G401 (cell line): ENCODE data around the gene ZNF652. TPM values are rescaled to one million over a fixed set of nuclear protein-coding genes. Genes with fewer than 3 reads are reported as not detected.
"Not testable (repeated sequence)": the region's sequence is repeated elsewhere in the genome, so short reads cannot be mapped to it uniquely, and the experiment has no call there.

Experiments
- DNase-seq: peaks from one replicate; pipeline ENCODE4 v3.0.0-alpha.2; 2015; ENCODE audit warnings: low spot score
- in situ Hi-C: cut with HindIII; loops from 2 replicates; pipeline ENCODE4 v1.10.0; 2016; ENCODE audit warnings: low sequenced_read_pairs, mixed read lengths
- total RNA-seq: library from RNA; depleted of rRNA; stranded (reverse); fragments of >200 nt; shearing (Covaris generic); gene quantifications from 2 replicates; pipeline ENCODE4 v1.2.3, GENCODE V29; 2014

ZNF652 gene
- total RNA-seq, 1 experiment from 2014 or later, result 20.2 TPM

DNA sequence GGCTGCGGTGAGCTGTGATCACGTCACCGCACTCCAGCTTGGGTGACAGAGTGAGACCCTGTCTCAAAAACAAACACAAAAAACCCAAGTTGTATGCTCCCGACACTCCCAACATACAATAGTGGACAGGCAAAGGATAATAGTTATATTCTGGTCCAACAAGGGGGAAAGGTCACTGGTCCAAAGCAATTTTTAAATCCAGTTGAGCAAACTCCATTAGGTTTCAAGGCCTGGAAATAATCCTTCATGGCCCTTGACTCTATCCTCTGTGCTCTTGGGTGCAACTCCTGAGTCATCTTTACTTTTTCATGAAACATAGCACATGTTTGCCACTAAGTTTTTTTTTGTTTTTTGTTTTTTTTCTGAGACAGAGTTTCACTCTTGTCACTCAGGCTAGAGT lies 81.1 kb downstream of the ZNF652 start:
- DNase-seq, result no peak
- in situ Hi-C loops, result no loop called here

DNA sequence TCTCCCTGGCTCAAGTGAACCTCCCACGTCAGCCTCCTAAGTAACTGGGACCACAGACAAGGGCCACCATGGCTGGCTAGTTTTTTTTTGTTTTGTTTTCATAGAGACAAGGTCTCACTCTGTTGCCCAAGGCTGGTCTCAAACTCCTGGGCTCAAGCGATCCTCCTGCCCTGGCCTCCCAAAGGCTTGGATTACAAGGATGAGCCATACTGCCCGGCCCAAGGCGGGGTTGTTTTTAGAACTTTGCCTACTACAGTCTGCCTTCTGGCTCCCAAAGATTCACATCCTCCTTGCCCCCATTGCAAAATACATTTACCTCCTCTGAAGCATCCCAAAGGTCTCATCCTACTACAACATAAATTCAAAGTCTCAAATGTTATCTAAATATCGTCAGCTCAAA lies 82.0 kb downstream of the ZNF652 start:
- DNase-seq, result no peak
- in situ Hi-C loops, result no loop called here

DNA sequence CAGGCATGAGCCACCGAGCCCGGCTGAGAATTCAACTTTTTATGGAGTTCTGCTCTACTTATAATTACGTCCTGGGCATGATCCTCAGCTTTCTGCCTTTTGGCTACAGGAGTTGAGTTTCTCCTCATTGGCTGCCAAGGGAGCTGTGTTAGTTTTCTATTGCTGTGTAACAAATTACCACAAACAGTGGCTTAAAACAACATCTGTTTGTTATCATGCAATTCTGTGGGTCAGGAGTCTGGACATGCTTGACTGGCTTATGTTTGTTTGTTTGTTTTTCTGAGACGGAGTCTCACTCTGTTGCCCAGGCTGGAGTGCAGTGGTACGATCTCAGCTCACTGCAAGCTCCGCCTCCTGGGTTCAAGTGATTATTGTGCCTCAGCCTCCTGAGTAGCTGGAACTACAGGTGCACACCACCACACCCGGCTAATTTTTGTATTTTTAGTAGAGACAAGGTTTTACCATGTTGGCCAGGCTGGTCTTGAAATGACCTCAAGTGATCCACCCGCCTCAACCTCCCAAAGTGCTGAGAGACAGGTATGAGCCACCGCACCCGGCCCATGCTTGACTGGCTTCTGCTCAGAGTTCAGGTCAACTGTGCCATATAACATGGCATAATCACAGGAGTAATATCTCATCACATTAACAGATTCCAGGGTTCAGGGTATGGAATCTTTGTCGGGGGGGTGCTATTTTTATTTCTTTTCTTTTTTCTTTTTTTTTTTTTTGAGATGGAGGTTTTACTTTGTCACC lies 82.6 kb downstream of the ZNF652 start:
- in situ Hi-C loops, DNase-seq: not testable (repeated sequence)

DNA sequence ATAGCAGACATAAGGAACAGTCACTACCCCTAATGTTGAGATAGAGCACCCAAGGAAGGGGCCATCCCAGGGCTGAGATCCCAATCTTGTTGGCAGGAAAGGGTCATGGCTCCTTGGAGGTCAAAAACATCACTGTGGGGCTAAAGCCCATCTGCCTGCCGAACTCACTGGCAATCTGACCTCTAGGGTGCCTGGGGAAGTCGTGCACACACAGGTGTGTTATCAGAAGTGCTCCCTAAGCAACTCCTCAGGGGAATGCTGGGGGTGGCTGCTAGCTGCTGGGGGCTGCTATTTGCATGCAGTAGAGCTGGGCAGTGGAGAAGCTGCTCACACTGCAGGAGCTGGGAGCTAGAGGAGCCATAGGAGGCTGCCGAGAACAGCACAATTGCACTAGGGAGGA lies 84.0 kb downstream of the ZNF652 start:
- in situ Hi-C loops, result no loop called here
- DNase-seq, result no peak

DNA sequence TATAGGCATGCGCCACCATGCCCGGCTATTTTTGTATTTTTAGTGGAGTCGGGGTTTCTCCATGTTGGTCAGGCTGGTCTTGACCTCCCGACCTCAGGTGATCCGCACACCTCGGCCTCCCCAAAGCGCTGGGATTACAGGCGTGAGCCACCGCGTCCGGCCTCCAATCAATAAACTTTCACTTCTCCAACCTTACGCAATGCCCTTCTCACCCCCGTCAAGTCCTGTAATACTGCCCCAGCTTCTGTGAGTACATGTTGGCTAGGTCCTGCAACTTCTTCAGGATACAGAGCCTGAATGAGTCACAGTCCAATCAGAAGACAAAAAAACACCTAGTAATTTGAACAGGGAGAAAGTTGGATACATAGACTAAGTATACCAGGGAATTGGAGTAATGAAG lies 84.4 kb downstream of the ZNF652 start:
- DNase-seq, result no peak
- in situ Hi-C loops, result no loop called here

DNA sequence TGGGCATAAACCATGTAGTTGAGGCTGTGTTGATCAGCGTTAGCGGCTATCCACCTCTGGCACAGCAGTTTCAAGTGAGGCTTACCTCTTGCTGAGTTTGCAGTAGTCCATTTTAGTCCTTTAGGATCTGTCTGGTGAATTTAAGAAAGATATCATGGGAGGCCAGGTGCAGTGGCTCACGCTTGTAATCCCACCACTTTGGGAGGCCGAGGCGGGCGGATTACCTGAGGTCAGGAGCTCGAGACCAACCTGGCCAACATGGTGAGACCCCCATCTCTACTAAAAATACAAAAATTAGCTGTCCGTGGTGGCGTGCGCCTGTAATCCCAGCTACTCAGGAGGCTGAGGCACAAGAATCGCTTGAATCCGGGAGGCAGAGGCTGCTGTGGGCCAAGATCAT lies 86.1 kb downstream of the ZNF652 start:
- DNase-seq, in situ Hi-C loops: not testable (repeated sequence)

DNA sequence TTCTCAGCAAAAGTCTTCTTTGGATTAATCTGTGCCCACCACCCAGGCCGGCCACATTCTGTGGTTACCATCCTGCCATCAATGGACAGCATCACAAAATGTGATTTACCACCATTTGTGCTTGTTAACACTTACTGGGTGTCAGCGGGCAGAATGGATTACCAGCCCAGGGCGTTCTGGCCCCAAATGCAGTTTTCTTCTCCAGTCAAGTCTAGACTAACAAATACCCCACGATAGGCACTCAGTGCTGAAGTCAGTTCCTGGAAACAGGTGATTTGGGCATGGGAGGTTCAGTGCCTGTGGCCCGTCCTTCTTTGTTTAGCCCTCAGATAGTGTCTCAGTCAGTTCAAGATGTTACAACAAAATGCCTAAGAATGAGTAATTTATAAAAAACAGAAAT lies 92.7 kb downstream of the ZNF652 start:
- DNase-seq, result no peak
- in situ Hi-C loops, result no loop called here

DNA sequence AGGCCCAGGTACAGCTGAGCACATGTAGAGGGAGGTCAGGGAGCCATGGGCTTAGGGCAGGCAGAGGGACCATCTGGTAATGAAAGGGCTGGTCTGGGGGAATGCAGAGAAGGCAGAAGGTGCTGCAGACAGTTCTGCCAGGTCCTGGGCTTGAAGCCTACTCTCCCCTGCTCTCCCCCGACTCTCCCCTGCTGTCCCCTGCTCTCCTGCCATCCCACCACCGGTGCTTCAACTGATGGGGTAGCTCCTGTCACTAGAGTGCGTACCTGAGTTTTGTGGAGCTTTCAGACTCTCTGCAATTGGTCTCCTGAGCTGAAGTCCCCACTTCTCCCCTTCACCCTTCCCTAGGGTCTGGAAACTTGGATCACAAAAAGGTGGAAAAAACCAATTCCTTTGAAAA lies 94.1 kb downstream of the ZNF652 start:
- DNase-seq, result no peak
- in situ Hi-C loops, result no loop called here

DNA sequence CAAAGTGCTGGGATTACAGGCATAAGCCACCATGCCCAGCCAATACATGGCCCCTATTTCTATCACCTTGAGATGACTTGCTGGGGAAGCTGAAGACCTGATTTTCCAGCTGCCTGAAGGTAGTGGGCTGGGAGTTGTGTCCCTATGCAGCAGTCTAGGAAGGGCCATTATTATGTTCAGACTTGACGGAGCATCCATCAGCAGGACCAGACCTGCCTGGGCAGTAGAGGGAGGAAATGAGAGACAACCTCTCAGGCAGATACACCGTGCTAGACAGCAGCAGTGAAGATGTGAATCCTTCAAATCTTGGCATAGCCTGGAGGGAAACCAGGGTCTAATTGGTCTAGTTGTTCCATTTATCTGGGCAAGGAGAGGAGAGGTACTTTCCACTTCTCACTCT lies 95.8 kb downstream of the ZNF652 start:
- DNase-seq, result no peak
- in situ Hi-C loops, result no loop called here

DNA sequence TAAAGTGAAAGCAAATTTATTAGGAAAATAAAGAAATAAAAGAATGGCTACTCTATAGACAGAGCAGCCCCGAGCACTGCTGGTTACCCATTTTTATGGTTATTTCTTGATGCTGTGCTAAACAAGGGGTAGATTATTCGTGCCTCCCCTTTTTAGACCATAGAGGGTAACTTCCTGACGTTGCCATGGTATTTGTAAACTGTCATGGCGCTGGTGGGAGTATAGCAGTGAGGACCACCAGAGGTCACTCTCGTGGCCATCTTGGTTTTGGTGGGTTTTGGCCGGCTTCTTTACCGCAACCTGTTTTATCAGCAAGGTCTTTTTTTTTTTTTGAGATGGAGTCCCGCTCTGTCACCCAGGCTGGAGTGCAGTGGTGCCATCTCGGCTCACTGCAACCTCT lies 100.5 kb downstream of the ZNF652 start:
- in situ Hi-C loops, DNase-seq: not testable (repeated sequence)

DNA sequence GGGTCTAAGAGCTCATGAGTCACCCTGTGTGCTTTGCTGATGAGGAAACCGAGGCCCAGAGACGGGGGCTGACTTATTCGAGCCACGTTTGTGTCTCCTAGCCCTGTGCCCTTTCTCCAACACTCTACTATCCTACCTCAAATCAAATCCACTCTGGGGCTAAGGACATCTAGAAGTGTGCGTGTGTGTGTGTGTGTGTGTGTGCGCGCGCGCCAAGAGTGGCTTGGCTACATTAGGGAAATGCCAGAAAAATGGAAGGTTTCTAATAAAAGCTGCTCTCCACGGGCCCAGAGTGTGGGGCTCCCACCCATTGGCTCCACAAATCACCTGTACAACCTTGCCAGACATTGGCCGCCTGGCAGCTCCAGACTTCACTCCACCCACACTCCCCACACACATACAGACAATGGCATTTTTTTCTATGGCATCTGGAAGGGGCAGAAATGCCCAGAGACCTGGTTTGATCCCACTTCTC lies 101.2 kb downstream of the ZNF652 start:
- in situ Hi-C loops, result no loop called here
- no peak for DNase-seq

DNA sequence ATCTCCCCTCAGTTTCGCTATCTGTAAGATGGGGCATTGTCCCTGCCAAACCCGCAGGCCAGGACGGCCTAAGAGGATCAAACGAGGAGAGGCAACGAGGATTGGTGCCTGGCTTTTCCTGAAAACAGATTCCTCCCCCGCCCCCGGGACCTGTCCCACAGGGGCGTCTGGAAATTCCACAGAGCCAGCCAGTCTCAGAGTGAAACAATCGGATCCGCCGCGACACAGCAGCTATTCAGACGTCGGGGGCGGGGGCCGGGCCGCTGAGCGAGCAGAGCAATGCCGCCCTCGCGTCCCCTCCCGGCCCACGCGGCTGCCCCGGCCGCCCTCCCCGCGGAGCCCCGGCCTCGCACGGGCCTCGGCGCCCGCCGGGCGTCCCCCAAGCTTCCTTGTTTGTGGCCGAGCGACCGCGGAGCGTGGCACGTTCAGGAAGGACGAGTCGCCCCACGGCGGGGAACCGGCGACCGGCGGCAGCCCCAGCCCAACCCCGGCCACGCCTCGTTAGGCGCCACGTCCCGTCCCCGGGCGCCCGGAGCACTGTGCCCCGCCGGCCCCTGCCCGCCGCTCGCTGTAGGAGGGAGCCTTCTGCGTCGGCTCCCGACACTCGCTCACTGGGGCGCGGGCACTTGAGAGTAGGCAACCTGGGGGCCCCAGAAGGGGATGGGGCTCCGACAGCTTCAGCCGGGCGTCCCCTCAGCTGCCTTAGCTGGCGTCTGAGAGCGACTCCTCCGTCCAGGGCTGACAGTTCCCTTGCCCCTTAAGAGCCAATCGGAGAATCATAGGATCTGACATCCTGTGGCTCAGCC lies 101.8 kb downstream of the ZNF652 start:
- no peak for DNase-seq
- in situ Hi-C loops, result no loop called here

DNA sequence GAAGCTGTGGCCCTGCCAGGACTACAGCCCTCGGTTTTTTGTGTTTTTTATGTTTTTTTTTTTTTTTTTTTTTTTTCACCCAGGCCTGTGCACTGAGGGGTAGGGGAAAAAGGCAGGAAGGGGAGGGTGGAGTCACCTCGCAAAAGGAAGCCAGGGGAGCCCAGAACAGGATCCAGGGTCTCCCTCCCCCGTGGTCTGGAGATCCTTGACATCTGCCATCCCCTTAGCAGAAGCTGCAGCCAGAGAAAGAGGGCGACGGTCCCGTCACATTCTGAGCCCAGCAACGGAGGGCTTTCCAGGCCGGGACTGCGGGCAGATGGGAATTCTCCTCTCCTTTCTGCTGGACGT lies 102.4 kb downstream of the ZNF652 start:
- in situ Hi-C loops, result no loop called here
- DNase-seq, result no peak

DNA sequence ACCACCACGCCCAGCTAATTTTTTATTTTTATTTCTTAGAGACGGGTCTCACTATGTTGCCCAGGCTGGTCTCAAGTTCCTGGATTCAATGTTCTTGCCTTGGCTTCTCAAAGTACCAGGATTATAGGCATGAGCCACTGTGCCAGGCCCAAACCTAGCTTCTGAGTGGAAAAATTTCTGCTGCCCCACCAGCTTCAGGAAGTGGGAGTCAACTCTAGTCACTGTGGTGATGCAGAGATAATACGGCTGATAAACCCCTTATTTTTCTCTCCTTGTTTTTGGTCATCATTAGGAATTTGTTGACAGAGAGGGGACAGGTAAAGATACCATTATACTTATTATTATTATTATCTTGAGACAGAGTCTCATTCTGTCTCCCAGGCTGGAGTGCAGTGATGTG lies 103.7 kb downstream of the ZNF652 start:
- in situ Hi-C loops, result no loop called here
- DNase-seq, result no peak

DNA sequence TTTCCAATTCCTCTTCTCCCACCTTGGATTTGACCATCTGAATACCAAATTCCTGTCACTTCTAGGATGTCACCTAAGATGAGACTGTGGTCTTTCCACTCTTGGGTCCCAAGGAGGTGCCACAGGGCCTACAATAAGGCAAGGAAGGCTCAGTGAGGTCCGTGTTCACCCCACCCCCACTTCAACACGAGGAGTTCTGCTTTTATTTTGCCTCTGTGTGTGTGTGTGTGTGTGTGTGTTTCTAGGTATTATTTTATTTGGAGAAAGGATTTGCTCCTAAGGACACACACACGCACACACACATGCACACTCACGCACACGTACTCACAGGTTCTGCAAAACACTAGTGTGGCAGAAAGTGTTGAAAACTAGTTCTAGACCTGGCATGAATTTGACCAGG lies 106.9 kb downstream of the ZNF652 start:
- in situ Hi-C loops, result no loop called here
- DNase-seq, result no peak

DNA sequence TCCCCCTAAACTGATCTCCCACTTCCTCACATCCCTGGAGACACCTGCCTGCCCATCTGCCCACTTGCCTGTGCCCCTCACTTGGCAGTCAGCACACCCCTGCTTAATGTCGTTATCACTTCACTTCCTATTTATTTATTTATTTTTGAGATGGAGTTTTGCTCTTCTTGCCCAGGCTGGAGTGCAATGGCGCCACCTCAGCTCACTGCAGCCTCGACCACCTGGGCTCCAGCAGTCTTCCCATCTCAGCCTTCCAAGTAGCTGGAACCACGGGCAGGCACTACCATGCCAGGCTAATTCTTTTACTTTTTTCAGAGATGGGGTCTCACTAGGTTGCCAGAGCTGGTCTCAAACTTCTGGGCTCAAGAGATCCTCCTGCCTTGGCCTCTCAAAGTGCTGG lies 108.0 kb downstream of the ZNF652 start:
- DNase-seq, result no peak
- in situ Hi-C loops, result no loop called here

DNA sequence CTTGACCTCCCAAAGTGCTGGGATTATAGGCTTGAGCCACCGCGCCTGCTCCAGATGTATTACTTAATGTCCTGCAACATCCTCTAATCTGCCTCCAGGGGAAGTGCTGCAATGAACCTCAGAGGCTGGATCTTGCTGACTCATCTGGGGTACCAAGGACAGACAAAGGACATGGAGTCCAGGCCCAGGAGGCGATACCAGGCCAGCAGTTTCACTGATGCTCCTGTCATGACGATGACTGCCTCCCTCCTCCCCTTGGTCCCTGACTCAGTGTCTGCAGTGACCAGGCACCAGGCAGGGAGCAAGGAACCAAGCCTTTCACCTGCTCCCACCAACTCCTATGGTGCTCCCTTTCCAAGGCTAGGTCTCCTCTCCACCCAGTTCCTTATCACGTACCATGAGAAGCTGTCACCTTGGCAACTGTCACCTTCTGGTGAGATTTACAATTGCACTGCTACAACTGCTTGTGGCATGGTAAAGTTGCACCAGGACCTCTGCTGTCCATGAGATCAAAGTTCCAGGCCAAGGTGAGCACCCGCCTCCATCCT lies 109.8 kb downstream of the ZNF652 start:
- in situ Hi-C loops, result no loop called here
- no peak for DNase-seq

DNA sequence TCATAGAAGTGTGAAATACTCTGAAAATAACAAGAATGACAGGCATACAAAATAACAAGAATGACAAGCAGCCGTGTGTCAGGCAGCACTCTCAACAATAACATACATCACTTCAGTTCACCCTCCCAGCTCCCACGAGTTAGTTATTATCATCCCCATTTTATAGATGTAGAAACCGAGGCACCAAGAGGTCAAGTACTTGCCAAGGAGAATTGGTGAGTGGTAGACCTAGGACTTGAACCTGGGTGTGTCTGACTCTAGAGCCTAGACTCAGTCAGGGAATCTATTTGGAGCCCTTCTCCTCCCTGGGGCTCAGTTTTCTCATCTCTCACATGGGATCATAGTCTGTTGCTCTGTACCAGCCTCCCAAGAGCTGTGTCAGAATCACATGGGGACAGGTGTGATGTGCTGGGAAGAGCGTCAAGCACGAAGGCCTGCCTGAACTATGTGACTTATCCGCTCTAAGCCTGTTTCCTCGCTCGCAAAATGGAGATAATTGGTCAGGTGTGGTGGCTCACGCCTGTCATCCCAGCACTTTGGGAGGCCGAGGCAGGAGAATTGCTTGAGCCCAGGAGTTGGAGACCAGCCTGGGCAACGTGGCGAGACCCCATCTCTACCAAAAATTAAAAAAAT lies 112.0 kb downstream of the ZNF652 start:
- no peak for DNase-seq
- in situ Hi-C loops, result no loop called here

DNA sequence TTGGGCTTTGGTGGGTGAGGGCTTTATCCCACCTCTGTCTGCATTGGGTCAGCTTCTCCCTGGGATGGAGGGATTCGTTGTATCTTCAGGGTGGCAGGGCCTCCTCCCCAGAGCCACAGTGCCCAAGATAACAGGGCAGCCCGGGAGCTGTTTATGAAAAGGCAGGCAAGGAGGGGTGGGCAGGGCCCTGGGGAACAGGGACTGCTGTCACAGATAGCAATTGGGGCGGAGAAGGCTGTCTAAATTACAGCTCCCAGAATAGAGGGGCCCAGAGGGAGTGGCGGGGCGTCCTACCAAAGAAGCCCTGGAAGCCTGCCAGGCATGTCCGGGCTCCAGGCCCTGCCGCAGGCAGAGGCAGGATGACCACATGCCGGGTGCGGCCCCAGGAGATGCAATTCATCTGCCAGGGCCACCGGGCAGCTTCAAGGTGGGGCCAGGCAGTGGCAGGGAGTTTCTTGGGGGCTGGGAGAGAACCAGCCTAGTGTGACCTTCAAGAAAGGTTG lies 112.7 kb downstream of the ZNF652 start:
- no peak for DNase-seq
- in situ Hi-C loops, result no loop called here

DNA sequence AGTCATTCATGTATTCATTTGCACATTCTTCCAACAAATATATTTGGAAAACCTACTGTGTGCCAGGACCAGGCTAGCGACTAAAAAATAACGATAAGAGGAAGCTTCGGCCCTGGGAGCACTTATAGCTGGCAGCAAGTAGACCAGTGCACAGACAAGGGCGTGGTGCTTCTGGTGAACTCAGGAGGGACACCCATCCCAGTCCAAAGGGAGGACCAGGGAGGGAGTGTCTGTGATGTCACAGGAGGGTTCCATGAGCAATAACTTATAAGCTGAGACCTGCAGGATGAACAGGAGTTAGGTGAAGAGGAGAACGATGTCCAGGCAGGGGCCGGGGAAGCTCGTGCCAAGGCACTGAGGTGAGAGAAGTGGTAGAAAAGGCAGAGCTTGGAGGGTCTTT lies 114.1 kb downstream of the ZNF652 start:
- in situ Hi-C loops, result no loop called here
- DNase-seq, result no peak
